IPS DF 6.9 (cell line): ENCODE results near the gene MCRIP2.
A peak's percentile ranks its signal among the peaks of the same experiment; 100 is the strongest.

ENCODE experiments used
- DNase-seq: peaks from one replicate; pipeline ENCODE4 v3.0.0-alpha.2; 2013; ENCODE audit warnings: low read depth, low spot score
- H3K27ac ChIP-seq: one replicate; pipeline ENCODE4 v1.5.1; 2013; ENCODE audit warnings: low read length, control low read depth
- H3K27me3 ChIP-seq: 2 replicates; pipeline ENCODE4 v1.6.1; 2013; ENCODE audit warnings: mild to moderate bottlenecking, low read length; ENCODE audit not compliant: control insufficient read depth, insufficient read depth
- H3K36me3 ChIP-seq: 2 replicates; pipeline ENCODE4 v1.6.1; 2013; ENCODE audit warnings: low read length; ENCODE audit not compliant: control insufficient read depth, insufficient read depth
- H3K4me1 ChIP-seq: 2 replicates; pipeline ENCODE4 v1.6.1; 2013; ENCODE audit warnings: low read length; ENCODE audit not compliant: control insufficient read depth, insufficient read depth
- H3K4me3 ChIP-seq: 2 replicates; pipeline ENCODE4 v1.5.1; 2013; ENCODE audit warnings: mild to moderate bottlenecking, low read length
- H3K9me3 ChIP-seq: 2 replicates; pipeline ENCODE4 v1.6.1; 2013; ENCODE audit warnings: low read length, inconsistent platforms; ENCODE audit not compliant: control insufficient read depth, insufficient read depth
- WGBS: extraction: QIAGEN DNeasy Blood & Tissue Kit; methylation state at CpG from one replicate; pipeline ENCODE4 v1.1.7; 2013; ENCODE audit warnings: mixed read lengths, missing lambda C conversion rate; ENCODE audit not compliant: insufficient read length, insufficient coverage; 5-methylcytosine and 5-hydroxymethylcytosine counted together

The MCRIP2 gene

DNA sequence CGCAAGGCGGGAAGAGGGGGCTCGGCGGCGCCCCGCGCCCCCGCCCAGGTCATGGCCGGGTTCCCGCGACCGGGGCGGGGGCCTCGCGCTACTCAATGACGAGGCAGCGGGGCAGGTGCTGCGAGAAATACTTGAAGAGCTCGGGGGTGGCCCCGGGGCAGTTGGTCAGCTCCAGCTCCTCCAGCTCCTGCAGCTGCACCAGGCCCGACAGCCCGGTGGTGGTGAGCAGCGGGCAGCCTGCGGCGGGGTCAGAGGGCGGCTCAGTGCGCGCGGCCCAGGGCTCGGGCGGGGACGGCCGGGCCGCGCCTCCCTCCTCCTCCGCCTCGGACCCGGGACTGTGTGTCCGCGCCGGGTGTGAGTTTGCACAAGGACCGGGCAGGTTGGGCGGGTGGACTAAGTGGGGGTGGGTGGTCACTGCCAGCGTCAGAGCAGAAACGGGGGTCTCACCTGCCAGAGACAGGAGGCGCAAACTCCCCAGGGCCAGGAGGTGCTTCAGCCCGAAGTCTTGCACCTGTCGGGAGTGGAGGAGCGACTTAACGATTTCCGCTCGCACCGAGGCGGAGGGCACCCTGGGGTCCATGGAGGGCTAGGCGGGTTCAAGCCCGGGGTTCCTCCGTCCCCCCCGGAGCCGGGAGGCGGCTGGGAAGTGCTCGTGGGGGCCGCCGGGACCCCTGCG, 52.7 kb downstream of the MCRIP2 start:
- H3K4me1 ChIP-seq = peaks cover 10% of the 10 kb centered on the region
- peaks cover under 1% of the 10 kb centered on the region; the same call in 1 of the 2 replicates for H3K36me3 ChIP-seq
- H3K27me3 ChIP-seq = peaks cover 4% of the 10 kb centered on the region; the same call in 1 of the 2 replicates
- H3K4me3 ChIP-seq = peak overlapping the region; percentile 48
- no peaks in the 10 kb centered on the region for H3K9me3 ChIP-seq
- DNase-seq = no peak
- no CpG with 5 or more reads among the region's 64 CpGs for WGBS
- no peak overlapping the region for H3K27ac ChIP-seq

DNA sequence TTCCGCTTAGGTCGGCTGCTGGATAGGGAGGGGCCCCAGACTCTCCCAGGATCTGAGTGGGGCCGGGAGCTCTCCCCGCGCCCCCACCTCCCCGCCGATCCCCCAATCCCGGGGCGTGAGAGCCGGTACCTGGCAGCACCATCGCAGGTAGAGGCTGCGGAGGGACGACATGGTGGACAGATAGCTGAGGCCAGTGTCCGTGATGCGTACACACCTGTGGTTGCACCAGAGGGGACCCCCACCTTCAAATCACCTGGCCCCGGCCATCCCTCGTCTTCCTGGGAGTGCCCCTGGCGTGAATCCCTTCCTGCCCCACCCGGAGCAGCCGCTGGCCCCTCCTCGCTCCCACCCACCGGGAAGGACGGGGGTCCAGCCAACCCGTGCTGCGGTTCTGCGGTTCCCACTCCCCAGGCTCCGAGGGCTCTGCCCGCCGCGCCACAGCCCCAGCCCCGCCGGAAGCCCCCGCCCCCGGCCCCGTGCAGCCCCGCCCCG, 53.3 kb downstream of the MCRIP2 start:
- no peak for DNase-seq
- Histone ChIP-seq H3K4me3 (peak overlapping the region; percentile 48; the same call in 1 of the 2 replicates), H3K27ac (no peak overlapping the region), H3K27me3 (peaks cover 6% of the 10 kb centered on the region; the same call in 1 of the 2 replicates), H3K4me1 (peaks cover 6% of the 10 kb centered on the region), H3K9me3 (no peaks in the 10 kb centered on the region), H3K36me3 (no peaks in the 10 kb centered on the region; the same call in 1 of the 2 replicates)
- WGBS = no CpG with 5 or more reads among the region's 37 CpGs

DNA sequence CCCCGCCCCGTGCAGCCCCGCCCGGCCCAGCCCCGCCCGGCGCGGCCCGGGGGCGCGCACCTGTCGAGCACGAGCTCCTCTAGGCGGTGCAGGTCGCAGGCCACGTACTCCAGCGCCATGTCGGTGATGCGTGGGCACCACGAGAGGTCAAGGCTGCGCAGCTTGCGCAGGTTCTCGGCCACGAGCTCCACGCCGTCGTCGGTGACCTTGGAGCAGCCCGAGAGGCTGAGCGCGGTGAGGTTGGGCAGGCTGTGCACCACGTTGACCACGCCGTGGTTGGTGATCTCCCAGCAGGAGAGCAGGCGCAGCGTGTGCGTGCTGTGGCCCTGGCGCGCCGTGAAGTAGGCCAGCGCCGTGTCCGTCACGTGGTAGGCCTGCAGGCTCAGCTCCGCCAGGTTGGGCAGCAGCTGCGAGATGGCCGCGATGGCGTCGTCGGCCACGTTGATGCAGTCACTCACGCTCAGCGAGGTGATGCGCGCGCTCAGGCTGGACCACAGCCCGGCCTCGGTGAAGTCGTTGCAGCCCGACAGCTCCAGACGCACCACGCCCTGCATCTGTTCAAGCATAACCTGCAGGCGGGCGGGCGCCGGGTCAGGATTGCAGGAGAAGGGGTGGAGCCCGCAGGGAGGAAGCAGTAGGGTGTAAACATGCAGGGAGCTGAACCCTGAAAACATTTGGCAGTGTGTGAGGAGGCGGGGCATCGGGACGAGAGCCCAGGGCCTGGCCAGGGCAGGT, 53.9 kb downstream of the MCRIP2 start:
- Histone ChIP-seq H3K4me1 (peaks cover 6% of the 10 kb centered on the region), H3K36me3 (no peaks in the 10 kb centered on the region; the same call in 1 of the 2 replicates), H3K9me3 (no peaks in the 10 kb centered on the region), H3K27me3 (peaks cover 6% of the 10 kb centered on the region; the same call in 1 of the 2 replicates), H3K4me3 (peak overlapping the region; percentile 43; the same call in 1 of the 2 replicates), H3K27ac (no peak overlapping the region)
- no peak for DNase-seq
- WGBS = no CpG with 5 or more reads among the region's 71 CpGs
